ENCODE data around the gene FCN1.

GRCh38 chr9:134886413-134886913 is 31.2 kb downstream of the FCN1 start:
- TF ChIP-seq CTCF (optimal IDR thresholded peaks at IDR 0.05 in 1 of 3, IDR thresholded peaks at IDR 0.05 in 1 of 3, conservative IDR thresholded peaks at IDR 0.05 in 1 of 3; ENCODE audit: extremely low read depth in 1 of 3, insufficient read depth in 2 of 3, low read length in 3 of 3) (no peak), EZH2 (IDR thresholded peaks at IDR 0.05; ENCODE audit: low read length) (no peak)

Data from keratinocyte (primary cell).